ENCODE measurements around the gene AP2A2.

The AP2A2 gene

GRCh38 chr11:911890-912219, 13.8 kb upstream of the AP2A2 start:
- TF ChIP-seq MAX (IDR thresholded peaks at IDR 0.05) (no peak), TAF1 (IDR thresholded peaks at IDR 0.05; ENCODE audit: low read depth) (no peak), CREB1 (IDR thresholded peaks at IDR 0.05; ENCODE audit: low read depth) (no peak), EP300 (IDR thresholded peaks at IDR 0.05; ENCODE audit: borderline replicate concordance) (no peak), ZBTB7A (IDR thresholded peaks at IDR 0.05; ENCODE audit: low read depth) (no peak), TCF12 (IDR thresholded peaks at IDR 0.05; ENCODE audit: low read depth) (no peak), TEAD4 (IDR thresholded peaks at IDR 0.05) (no peak), RAD21 (IDR thresholded peaks at IDR 0.05; ENCODE audit: low read depth) (no peak), EGR1 (IDR thresholded peaks at IDR 0.05) (no peak), YY1 (IDR thresholded peaks at IDR 0.05; ENCODE audit: low read depth) (no peak), NFIC (IDR thresholded peaks at IDR 0.05) (no peak), USF1 (IDR thresholded peaks at IDR 0.05) (no peak), FOXM1 (IDR thresholded peaks at IDR 0.05; ENCODE audit: borderline replicate concordance, low read depth) (no peak), REST (IDR thresholded peaks at IDR 0.05; ENCODE audit: low read depth) (no peak), CEBPB (IDR thresholded peaks at IDR 0.05) (no peak)

GRCh38 chr11:912266-912665, 13.4 kb upstream of the AP2A2 start:
- TF ChIP-seq TCF12 (IDR thresholded peaks at IDR 0.05; ENCODE audit: low read depth) (no peak), ZBTB7A (IDR thresholded peaks at IDR 0.05; ENCODE audit: low read depth) (no peak), EGR1 (IDR thresholded peaks at IDR 0.05) (no peak), NFIC (IDR thresholded peaks at IDR 0.05) (no peak), REST (IDR thresholded peaks at IDR 0.05; ENCODE audit: low read depth) (no peak), TEAD4 (IDR thresholded peaks at IDR 0.05) (no peak), FOXM1 (IDR thresholded peaks at IDR 0.05; ENCODE audit: borderline replicate concordance, low read depth) (no peak), MAX (IDR thresholded peaks at IDR 0.05) (no peak), RAD21 (IDR thresholded peaks at IDR 0.05; ENCODE audit: low read depth) (no peak), USF1 (IDR thresholded peaks at IDR 0.05) (no peak), EP300 (IDR thresholded peaks at IDR 0.05; ENCODE audit: borderline replicate concordance) (no peak), CREB1 (IDR thresholded peaks at IDR 0.05; ENCODE audit: low read depth) (no peak), YY1 (IDR thresholded peaks at IDR 0.05; ENCODE audit: low read depth) (no peak), CEBPB (IDR thresholded peaks at IDR 0.05) (no peak), TAF1 (IDR thresholded peaks at IDR 0.05; ENCODE audit: low read depth) (no peak)

- TF ChIP-seq CREB1 (IDR thresholded peaks at IDR 0.05; ENCODE audit: low read depth): no peak
- TF ChIP-seq NFIC (IDR thresholded peaks at IDR 0.05): no peak
- no peak for TF ChIP-seq MAX (IDR thresholded peaks at IDR 0.05)
- no peak for TF ChIP-seq EGR1 (IDR thresholded peaks at IDR 0.05)
- no peak for TF ChIP-seq REST (IDR thresholded peaks at IDR 0.05; ENCODE audit: low read depth)
- no peak for TF ChIP-seq USF1 (IDR thresholded peaks at IDR 0.05)
- TF ChIP-seq TCF12 (IDR thresholded peaks at IDR 0.05; ENCODE audit: low read depth): no peak
- no peak for TF ChIP-seq TAF1 (IDR thresholded peaks at IDR 0.05; ENCODE audit: low read depth)
- no peak for TF ChIP-seq TEAD4 (IDR thresholded peaks at IDR 0.05)
- TF ChIP-seq YY1 (IDR thresholded peaks at IDR 0.05; ENCODE audit: low read depth): no peak
- no peak for TF ChIP-seq RAD21 (IDR thresholded peaks at IDR 0.05; ENCODE audit: low read depth)
- no peak for TF ChIP-seq FOXM1 (IDR thresholded peaks at IDR 0.05; ENCODE audit: borderline replicate concordance, low read depth)
- no peak for TF ChIP-seq CEBPB (IDR thresholded peaks at IDR 0.05)
- no peak for TF ChIP-seq EP300 (IDR thresholded peaks at IDR 0.05; ENCODE audit: borderline replicate concordance)
- TF ChIP-seq ZBTB7A (IDR thresholded peaks at IDR 0.05; ENCODE audit: low read depth): no peak
These were observed 12.6 kb upstream of the AP2A2 start for GRCh38 chr11:913043-913442.

- no peak for TF ChIP-seq NFIC (IDR thresholded peaks at IDR 0.05)
- TF ChIP-seq TCF12 (IDR thresholded peaks at IDR 0.05; ENCODE audit: low read depth): no peak
- no peak for TF ChIP-seq EP300 (IDR thresholded peaks at IDR 0.05; ENCODE audit: borderline replicate concordance)
- TF ChIP-seq USF1 (IDR thresholded peaks at IDR 0.05): no peak
- no peak for TF ChIP-seq FOXM1 (IDR thresholded peaks at IDR 0.05; ENCODE audit: borderline replicate concordance, low read depth)
- no peak for TF ChIP-seq YY1 (IDR thresholded peaks at IDR 0.05; ENCODE audit: low read depth)
These were observed 11.5 kb upstream of the AP2A2 start for GRCh38 chr11:914204-914603.
